Coronary artery (tissue), 2 donors: ENCODE data around the gene SOCS3.
"Not testable (repeated sequence)": the region's sequence is repeated elsewhere in the genome, so short reads cannot be mapped to it uniquely, and the experiment has no call there.

Source experiments
- DNase-seq: peaks from one replicate; pipeline ENCODE4 v3.0.0-alpha.2; 2017; ENCODE audit warnings: low spot score
- H3K27ac ChIP-seq, 2 donors: fragments of 200-600 bp; sonication (generic); one replicate each; pipeline ENCODE4 v1.5.1; 2016 to 2019
- H3K4me3 ChIP-seq: fragments of 200-600 bp; sonication (generic); 2 replicates; pipeline ENCODE4 v1.5.1; 2016; ENCODE audit warnings: mild to moderate bottlenecking, moderate library complexity
- CTCF ChIP-seq: fragments of 200-600 bp; sonication (generic); IDR thresholded peaks from one replicate; pipeline ENCODE4 v1.5.1; 2019; ENCODE audit warnings: antibody characterized with exemption

The SOCS3 gene

GRCh38 chr17:78316867-78317789 is 42.7 kb downstream of the SOCS3 start:
- no peak for TF ChIP-seq CTCF
- no peak for DNase-seq
- Histone ChIP-seq H3K4me3 (no peak overlapping the region), H3K27ac (peak overlapping the region; percentile 67 to 89)

DNA sequence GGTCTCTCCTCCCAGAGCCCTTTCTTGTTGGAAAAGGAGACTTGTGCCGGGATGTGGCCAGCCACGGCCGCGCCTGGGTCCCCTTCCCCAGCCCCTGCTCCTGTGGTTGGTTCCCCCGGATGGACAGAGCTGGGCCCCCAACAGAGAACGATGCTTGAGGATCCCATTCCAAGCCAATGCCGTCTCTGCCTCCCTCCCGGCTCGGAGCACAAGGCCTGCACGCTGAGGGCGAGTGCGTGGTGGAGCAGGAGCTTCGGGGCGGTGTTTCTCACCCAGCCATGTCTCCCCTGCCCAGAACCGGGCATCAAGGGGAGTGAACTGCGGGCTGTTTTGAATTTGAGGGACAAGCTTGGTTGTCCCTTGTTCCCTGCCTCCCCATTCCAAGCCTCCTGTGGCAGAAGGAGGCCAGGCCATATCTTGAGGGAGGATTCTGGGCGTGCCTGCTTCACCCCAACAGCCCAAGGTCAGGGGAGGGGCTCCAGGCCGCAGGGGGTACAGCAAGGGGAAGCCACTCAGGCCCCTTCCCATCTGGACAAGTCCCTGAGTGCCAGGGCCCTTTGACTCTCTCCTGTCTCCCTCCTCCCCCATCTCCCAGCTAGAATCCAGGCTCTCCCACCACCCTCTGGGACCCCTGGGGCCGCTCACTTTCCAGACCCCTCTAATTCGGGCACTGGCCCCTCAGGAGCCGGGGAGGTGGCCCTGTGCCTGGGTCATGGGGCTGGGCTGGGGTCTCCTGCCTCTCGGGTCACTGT is 43.6 kb downstream of the SOCS3 start:
- H3K27ac ChIP-seq: peak overlapping the region; percentile 67 to 89
- no peak for TF ChIP-seq CTCF
- H3K4me3 ChIP-seq: no peak overlapping the region
- DNase-seq: no peak

DNA sequence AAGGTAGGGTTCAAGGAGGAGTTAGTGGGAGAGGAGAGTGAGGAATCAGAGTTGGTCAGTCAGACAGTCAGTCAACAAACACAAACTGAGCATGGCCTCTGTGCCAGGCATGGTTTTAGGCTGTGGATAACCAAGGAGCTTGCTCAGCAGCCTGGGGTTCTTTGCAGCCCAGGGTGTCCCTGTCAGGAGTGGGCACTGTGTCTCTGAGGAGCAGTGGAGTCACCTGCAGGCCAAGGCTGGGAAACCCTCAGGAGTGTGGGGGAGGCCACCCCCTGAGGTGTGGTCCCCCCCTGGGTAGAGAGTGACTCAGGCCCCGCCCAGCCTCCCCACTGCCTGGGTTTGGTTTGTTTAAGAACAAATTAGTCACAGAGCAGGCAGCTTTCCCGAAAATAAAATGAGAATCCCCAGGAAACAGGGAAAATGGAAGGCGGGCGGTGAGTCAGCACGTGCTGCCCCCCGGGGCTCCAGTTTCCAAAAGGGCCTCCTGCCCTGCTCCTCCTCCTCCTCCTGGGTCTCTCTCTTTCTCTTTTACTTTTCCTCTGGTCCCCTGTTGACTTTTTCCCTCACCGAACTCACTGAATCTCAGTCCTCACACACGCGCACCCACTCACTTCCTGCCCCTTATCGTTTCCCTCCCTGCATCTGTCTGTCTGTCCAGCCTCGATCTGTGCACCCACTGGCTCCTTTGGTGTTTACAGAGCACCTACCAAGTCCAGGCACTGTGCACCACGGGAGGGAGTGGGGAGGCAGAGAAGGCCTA is 44.3 kb downstream of the SOCS3 start:
- no peak for TF ChIP-seq CTCF
- peak; percentile 95 for DNase-seq

GRCh38 chr17:78314683-78315354 is 45.1 kb downstream of the SOCS3 start:
- TF ChIP-seq CTCF: no peak
- Histone ChIP-seq H3K4me3 (peak overlapping the region; percentile 23), H3K27ac (peak overlapping the region; percentile 67 to 89)
- no peak for DNase-seq

More for the DNA sequence above, 44.3 kb downstream of the SOCS3 start:
- Histone ChIP-seq H3K4me3 (peak overlapping the region; percentile 23), H3K27ac (peak overlapping the region; percentile 67 to 89)

DNA sequence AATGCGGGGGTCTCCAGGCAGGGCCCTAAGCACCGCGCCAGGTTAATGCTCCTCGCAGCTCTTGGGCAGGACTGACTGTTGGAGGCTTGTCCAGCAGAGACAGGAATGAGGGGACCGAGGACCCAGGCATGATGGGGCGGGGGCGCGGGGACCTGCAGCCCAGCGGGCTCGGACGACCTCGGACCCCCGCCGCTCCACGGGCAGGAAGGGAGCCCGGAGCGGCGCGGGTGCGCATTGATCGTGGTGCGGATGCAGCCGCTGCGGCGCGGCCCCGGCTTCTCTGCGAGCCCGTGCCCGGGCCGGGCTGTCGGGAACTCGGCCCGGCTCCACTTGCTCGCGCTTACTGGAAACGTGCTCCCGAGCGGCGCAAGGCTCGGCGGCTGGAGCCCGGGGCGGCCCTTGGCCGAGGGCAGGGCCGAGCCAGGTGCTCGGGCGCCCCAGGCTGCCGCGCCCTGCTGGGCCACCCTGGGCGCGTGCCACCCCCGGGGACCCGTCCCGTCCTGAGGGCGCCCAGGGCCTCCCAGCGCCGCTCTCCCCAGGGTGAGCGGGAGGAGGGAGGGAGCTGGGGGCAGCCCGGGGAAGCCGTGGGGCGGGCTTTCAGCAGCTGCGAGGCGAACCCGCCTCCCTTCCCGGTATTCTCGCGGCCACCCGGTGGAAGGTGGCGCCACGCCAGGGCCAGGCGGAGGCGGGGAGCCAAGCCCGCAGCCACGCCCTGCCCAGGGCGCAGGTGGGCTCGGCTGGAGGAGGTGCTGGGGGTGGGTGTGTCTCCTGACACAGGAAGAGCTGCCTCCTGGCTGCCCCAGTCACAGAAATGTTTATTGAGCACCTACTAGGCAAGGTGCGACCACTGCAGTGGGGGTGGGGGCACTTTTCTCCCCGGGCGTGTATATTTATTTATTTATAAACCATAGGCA is 45.9 kb downstream of the SOCS3 start:
- H3K27ac ChIP-seq: peak overlapping the region; percentile 67 to 89
- no peak for TF ChIP-seq CTCF
- H3K4me3 ChIP-seq: peak overlapping the region; percentile 73
- DNase-seq: no peak

- H3K4me3 ChIP-seq, DNase-seq, H3K27ac ChIP-seq: not testable (repeated sequence)
Measured at GRCh38 chr17:78309659-78310255, 50.1 kb downstream of the SOCS3 start.
